Heart left ventricle (tissue), 16 donors: ENCODE data around the gene TTYH3. TPM values are rescaled to one million over a fixed set of nuclear protein-coding genes. Genes with fewer than 3 reads are reported as not detected.

Experiments used
- ATAC-seq, 4 donors: fragments of 200-7000 bp; cut with Tn5 transposase; one replicate each; pipeline ENCODE4 v1.9.1; 2020 to 2022; ENCODE audit warnings: moderate library complexity in 4 of 4, mild to moderate bottlenecking in 3 of 4, moderate number of reproducible peaks in 1 of 4
- DNase-seq, 5 donors: peaks; one replicate each; pipeline ENCODE4 v3.0.0-alpha.2; 2020
- H3K27ac ChIP-seq, 12 donors: fragments of 200-600 bp; sonication (generic) in 4 of 12; one replicate each; pipeline versions ENCODE4 v1.5.0 to v1.8.0; 2016 to 2022; ENCODE audit warnings: mild to moderate bottlenecking in 2 of 12
- H3K27me3 ChIP-seq, 9 donors: fragments of 200-600 bp; sonication (generic) in 2 of 9; one replicate each; pipeline versions ENCODE4 v1.5.1 to v1.8.0; 2016 to 2022; ENCODE audit warnings: mild to moderate bottlenecking in 3 of 9
- H3K36me3 ChIP-seq, 9 donors: fragments of 200-600 bp; sonication (generic) in 2 of 9; one replicate each; pipeline versions ENCODE4 v1.5.0 to v1.8.0; 2018 to 2022; ENCODE audit warnings: mild to moderate bottlenecking in 2 of 9
- H3K4me1 ChIP-seq, 12 donors: fragments of 200-600 bp; sonication (generic) in 4 of 12; one replicate each; pipeline versions ENCODE4 v1.5.0 to v1.8.0; 2016 to 2022; ENCODE audit warnings: mild to moderate bottlenecking in 3 of 12
- H3K4me3 ChIP-seq, 12 donors: fragments of 200-600 bp; sonication (generic) in 4 of 12; one replicate each; pipeline versions ENCODE4 v1.5.0 to v1.8.0; 2017 to 2022; ENCODE audit warnings: mild to moderate bottlenecking in 9 of 12, moderate library complexity in 4 of 12
- H3K9me3 ChIP-seq, 12 donors: fragments of 200-600 bp; sonication (generic) in 4 of 12; one replicate each; pipeline versions ENCODE4 v1.5.0 to v1.8.0; 2016 to 2022; ENCODE audit warnings: mild to moderate bottlenecking in 1 of 12
- POLR2A ChIP-seq, 2 donors: fragments of 450-650 bp; IDR thresholded peaks; one replicate each; pipeline ENCODE4 v1.6.1; 2017; ENCODE audit warnings: antibody characterized with exemption in 2 of 2, mild to moderate bottlenecking in 2 of 2, moderate library complexity in 2 of 2
- WGBS, 4 donors: extraction: QIAGEN DNeasy Blood & Tissue Kit in 2 of 4; methylation state at CpG; one replicate each; pipeline versions ENCODE4 v1.1.5 to v1.1.7; 2013 to 2018; 5-methylcytosine and 5-hydroxymethylcytosine counted together
- intact Hi-C, 10 donors: fragments of 100-400 bp; cut with DNase I; formaldehyde crosslinking; loops; one replicate each; pipeline versions ENCODE4 v1.11.1 to v1.14.2; 2022
- polyA plus RNA-seq, 2 donors: library from polyadenylated mRNA; stranded (reverse); fragments of 200-250 nt; gene quantifications; one replicate each; pipeline ENCODE4 v1.2.3, GENCODE V29; 2013
- total RNA-seq, 9 donors: library from RNA; depleted of rRNA in 2 of 9; stranded (reverse); fragments of >200 nt in 2 of 9; fragmentation: NEBNext Ultra II Directional in 3 of 9; extraction: Animal tissue kit (Norgen Biotek cat#: 25700) in 3 of 9; gene quantifications; one replicate each; pipeline versions ENCODE4 v1.1.0 to v1.2.4, GENCODE V29; 2016 to 2023
- TF ChIP-seq, protein P1 (sequence below), 12 donors: fragments of 200-600 bp; sonication (generic) in 4 of 12; IDR thresholded peaks; one replicate each; pipeline versions ENCODE4 v1.5.0 to v1.8.0; 2018 to 2022; ENCODE audit warnings: antibody characterized with exemption in 12 of 12, mild to moderate bottlenecking in 5 of 12
- donor health status: ischemic (EF 13 %, LVEDD 7.1; RV severe dilation, severe dysfunction).
- donor health status: healthy with polysubstance abuse.
- donor health status: DM: no; HTN: yes; CAD: no.
- donor health status: DM: no; HTN: no; CAD: no.
- donor health status: ischemic (EF 25% LVEDD 6.9; RV normal size, moderate dysfunction).
- donor health status: ischemic (EF 25% LVEDD 5.7; RV mildly dilated, moderate dysfunction).
- donor health status: healthy.
- donor health status: DM: yes; HTN: yes; CAD: no.
- donor health status: ischemic (EF 35%, LVEDD 5.7; RV mildly dilated, moderate dysfunction).
- donor health status: nonischemic (EF 11% LVEDD 7.7; RV severe dilation, severe dysfunction).
- donor health status: DM: yes; HTN: yes; CAD: no.
- donor health status: PGD.
- donor health status: ischemic (EF 29% LVEDD 5.4; RV normal size, mild dysfunction).
- donor health status: nonischemic (EF 23%, LVEDD 6.1; RV moderate dilation, normal function).

TTYH3 gene
- total and polyA plus RNA-seq, 11 donors, result 5.7 to 104 (median 12.8) TPM

DNA sequence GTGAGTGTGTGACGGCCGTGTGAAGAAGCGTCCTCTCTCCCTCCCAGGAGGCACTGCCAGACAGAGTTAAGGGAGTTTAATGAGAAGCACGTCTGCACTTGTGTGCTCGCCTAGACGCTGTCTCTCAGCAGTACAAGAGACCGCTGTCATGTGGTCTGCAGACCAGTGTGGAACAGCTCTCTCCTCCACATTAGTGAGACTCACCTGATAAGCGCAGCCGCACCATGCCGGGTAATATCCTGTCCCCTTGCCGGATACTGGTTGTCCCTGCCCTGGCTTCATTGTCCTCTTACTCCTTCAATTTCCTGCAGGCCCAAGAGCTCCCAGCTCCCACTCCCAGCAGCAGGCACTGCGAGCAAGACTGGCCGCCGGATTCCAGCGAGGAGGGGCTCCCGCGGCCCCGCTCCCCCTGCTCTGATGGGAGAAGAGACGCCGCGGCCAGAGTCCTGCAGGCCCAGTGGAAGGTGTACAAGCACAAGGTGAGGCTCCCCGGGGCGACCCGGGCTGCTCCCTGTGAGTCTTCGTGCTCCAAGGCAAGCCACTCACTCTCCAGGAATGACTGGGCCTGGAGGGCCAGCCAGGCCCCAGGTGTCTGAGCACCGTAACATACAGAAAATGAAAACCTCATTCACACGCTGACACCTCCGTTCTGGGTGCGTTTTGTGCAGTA, 33.5 kb upstream of the TTYH3 start:
- intact Hi-C loops, result no loop called here
- TF ChIP-seq, protein P1, sequence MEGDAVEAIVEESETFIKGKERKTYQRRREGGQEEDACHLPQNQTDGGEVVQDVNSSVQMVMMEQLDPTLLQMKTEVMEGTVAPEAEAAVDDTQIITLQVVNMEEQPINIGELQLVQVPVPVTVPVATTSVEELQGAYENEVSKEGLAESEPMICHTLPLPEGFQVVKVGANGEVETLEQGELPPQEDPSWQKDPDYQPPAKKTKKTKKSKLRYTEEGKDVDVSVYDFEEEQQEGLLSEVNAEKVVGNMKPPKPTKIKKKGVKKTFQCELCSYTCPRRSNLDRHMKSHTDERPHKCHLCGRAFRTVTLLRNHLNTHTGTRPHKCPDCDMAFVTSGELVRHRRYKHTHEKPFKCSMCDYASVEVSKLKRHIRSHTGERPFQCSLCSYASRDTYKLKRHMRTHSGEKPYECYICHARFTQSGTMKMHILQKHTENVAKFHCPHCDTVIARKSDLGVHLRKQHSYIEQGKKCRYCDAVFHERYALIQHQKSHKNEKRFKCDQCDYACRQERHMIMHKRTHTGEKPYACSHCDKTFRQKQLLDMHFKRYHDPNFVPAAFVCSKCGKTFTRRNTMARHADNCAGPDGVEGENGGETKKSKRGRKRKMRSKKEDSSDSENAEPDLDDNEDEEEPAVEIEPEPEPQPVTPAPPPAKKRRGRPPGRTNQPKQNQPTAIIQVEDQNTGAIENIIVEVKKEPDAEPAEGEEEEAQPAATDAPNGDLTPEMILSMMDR (IDR thresholded peaks at IDR 0.05), result no peak
- TF ChIP-seq POLR2A (IDR thresholded peaks at IDR 0.05), result no peak
- DNase-seq, result no peak
- peaks cover 0 to 72% (median 54%) of the 10 kb centered on the region in 9 donors for H3K36me3 ChIP-seq
- no peaks in the 10 kb centered on the region for H3K9me3 ChIP-seq
- peaks cover 0 to 8% (median 0%) of the 10 kb centered on the region in 12 donors for H3K4me1 ChIP-seq
- ATAC-seq, result peak in 1 of 4 donors; percentile 70
- WGBS, 4 donors, result 68 to 87% (median 75%) methylated on average over 18 to 29 of the region's 29 CpGs
- H3K27ac ChIP-seq, result no peak overlapping the region
- no peaks in the 10 kb centered on the region for H3K27me3 ChIP-seq
- H3K4me3 ChIP-seq, result no peak overlapping the region

GRCh38 chr7:2601065-2601464, 30.7 kb upstream of the TTYH3 start:
- no peaks in the 10 kb centered on the region for H3K27me3 ChIP-seq
- WGBS, 4 donors, result 83 to 91% (median 85%) methylated on average over 9 of the region's 9 CpGs
- intact Hi-C loops, result loop anchor here in 1 of 10 donors (5.0 kb wide), 1 partner anchor 46 kb away; no protein-coding TSS in a partner anchor
- DNase-seq (no peak), ATAC-seq (no peak)
- H3K9me3 ChIP-seq, result no peaks in the 10 kb centered on the region
- H3K4me1 ChIP-seq, result peaks cover 0 to 25% (median 6%) of the 10 kb centered on the region in 12 donors
- no peak overlapping the region for H3K27ac ChIP-seq
- peaks cover 0 to 45% (median 32%) of the 10 kb centered on the region in 9 donors for H3K36me3 ChIP-seq
- TF ChIP-seq POLR2A (IDR thresholded peaks at IDR 0.05), result no peak
- TF ChIP-seq, protein P1 (IDR thresholded peaks at IDR 0.05), result no peak
- no peak overlapping the region for H3K4me3 ChIP-seq

DNA sequence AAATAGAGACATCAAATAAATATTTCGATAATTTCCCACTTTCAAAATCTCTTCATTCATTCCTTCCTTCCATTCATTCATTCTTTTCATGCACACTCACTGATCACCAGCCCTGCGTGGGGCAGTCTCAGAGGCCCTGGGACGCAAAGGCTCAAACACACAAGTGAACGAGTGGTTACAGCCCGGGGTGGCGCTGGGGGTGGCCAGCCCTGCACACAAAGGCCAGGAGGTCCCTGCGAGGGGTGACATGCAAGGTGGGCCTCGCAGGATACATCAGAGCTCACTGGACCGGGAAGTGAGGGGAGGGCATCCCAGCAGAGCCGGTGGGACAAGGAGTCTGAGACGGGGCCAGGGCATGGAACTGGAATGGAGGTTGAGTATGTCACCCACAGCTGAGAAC, 29.9 kb upstream of the TTYH3 start:
- peak in 1 of 5 donors; percentile 55 for DNase-seq
- H3K4me3 ChIP-seq, result no peak overlapping the region
- 94 to 97% (median 95%) methylated on average over 11 of the region's 11 CpGs for WGBS, 4 donors
- ATAC-seq, result no peak
- H3K9me3 ChIP-seq, result no peaks in the 10 kb centered on the region
- no peaks in the 10 kb centered on the region for H3K27me3 ChIP-seq
- TF ChIP-seq POLR2A (IDR thresholded peaks at IDR 0.05), result no peak
- TF ChIP-seq, protein P1 (IDR thresholded peaks at IDR 0.05), result no peak
- peaks cover 3 to 33% (median 14%) of the 10 kb centered on the region in 12 donors for H3K4me1 ChIP-seq
- no peak overlapping the region for H3K27ac ChIP-seq
- intact Hi-C loops, result loop anchor here in 1 of 10 donors (5.0 kb wide), 1 partner anchor 45 kb away; no protein-coding TSS in a partner anchor
- peaks cover 0 to 42% (median 32%) of the 10 kb centered on the region in 9 donors for H3K36me3 ChIP-seq

- TF ChIP-seq, protein P1 (IDR thresholded peaks at IDR 0.05), result no peak
- TF ChIP-seq POLR2A (IDR thresholded peaks at IDR 0.05), result no peak
- Histone ChIP-seq H3K4me1 (peaks cover 3 to 36% (median 18%) of the 10 kb centered on the region in 12 donors), H3K27me3 (no peaks in the 10 kb centered on the region), H3K27ac (no peak overlapping the region), H3K36me3 (peaks cover 0 to 38% (median 25%) of the 10 kb centered on the region in 9 donors), H3K4me3 (no peak overlapping the region), H3K9me3 (no peaks in the 10 kb centered on the region)
- intact Hi-C loops, result loop anchor here in 1 of 10 donors (5.0 kb wide), 1 partner anchor 45 kb away; no protein-coding TSS in a partner anchor
- ATAC-seq (no peak), DNase-seq (no peak)
- WGBS, 4 donors, result 84 to 90% (median 87%) methylated on average over 18 to 19 of the region's 19 CpGs
Measured at GRCh38 chr7:2602406-2603043, 29.3 kb upstream of the TTYH3 start.
